Fibroblast of skin of right quadriceps (primary cell): Measurements from ENCODE around the gene SRGAP2.
"Not testable (repeated sequence)": the region's sequence is repeated elsewhere in the genome, so short reads cannot be mapped to it uniquely, and the experiment has no call there.

Experiments
- DNase-seq: peaks from one replicate; pipeline ENCODE4 v3.0.0-alpha.2; 2013

The SRGAP2 gene

GRCh38 chr1:206203364-206204158 lies at the start of gene SRGAP2:
Gene SRGAP2 (plus strand): TSS chr1:206203541. CDS start chr1:206205971, 2,430 bp downstream.
- DNase-seq: peak; percentile 65

DNA sequence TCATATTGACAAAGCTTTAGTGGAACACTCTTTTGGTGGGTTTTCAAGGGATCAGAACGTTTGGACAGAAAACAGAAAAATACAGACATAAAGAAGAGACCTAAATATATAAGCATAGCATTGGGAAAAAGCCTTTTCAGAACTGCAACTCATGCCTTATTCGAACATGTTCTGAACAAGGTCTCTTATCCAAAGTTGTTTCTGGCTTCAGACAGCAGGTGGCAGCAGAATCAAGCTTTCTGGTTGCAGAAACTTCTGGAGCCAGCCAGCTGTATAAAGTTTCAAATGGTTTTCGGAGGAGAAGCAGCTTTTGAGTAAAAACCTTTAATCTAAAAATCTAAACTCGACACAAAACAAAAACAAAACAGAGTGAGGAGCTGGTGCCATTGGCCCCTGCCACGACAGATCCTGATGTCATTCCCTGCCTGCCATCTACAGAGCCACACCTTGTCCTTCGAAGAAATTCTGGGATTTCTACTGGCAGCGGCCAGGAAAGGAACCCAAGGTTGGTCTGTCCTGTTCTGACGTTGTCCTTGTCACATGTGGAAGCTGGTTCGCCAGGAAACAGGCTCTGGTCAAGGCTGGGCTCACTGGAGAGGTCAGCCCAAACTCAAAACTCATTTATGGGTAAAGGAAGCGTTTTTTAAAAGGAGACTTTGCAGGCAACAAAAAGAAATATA lies 35.9 kb upstream of the SRGAP2 start:
- not testable (repeated sequence) for DNase-seq

- DNase-seq: peak; percentile 15
These were observed 33.5 kb upstream of the SRGAP2 start for GRCh38 chr1:206169794-206170193.

- not testable (repeated sequence) for DNase-seq
These were observed 30.1 kb upstream of the SRGAP2 start for GRCh38 chr1:206173110-206173719.

- not testable (repeated sequence) for DNase-seq
These were observed 29.0 kb upstream of the SRGAP2 start for GRCh38 chr1:206174182-206174868.

GRCh38 chr1:206175459-206176113 lies 27.8 kb upstream of the SRGAP2 start:
- DNase-seq: peak; percentile 14

GRCh38 chr1:206176114-206176502 lies 27.2 kb upstream of the SRGAP2 start:
- DNase-seq: not testable (repeated sequence)

- DNase-seq: peak; percentile 47
These were observed 25.0 kb upstream of the SRGAP2 start for GRCh38 chr1:206178061-206178989.

DNA sequence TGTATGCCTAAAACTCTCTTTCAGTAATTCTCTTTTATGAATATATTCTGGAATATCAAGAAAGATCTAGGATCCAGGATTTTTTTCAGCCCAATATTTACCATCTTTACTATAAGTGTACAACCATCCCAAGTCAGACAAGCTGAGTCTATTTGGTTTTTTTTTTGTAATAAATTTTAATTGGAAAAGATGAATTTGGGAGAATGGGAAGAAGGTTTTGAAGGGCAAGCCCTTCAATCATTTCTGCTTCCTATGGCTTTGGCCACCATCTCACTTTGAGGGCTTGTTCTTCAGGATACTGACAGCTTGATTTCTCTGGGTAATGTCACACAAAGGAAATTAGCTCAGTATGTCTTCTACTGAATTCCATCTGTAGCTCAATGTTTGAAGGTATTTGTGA lies 23.7 kb upstream of the SRGAP2 start:
- DNase-seq: not testable (repeated sequence)

GRCh38 chr1:206182368-206183317 lies 20.7 kb upstream of the SRGAP2 start:
- DNase-seq: peak; percentile 54

GRCh38 chr1:206183788-206184187 lies 19.6 kb upstream of the SRGAP2 start:
- DNase-seq: not testable (repeated sequence)

DNA sequence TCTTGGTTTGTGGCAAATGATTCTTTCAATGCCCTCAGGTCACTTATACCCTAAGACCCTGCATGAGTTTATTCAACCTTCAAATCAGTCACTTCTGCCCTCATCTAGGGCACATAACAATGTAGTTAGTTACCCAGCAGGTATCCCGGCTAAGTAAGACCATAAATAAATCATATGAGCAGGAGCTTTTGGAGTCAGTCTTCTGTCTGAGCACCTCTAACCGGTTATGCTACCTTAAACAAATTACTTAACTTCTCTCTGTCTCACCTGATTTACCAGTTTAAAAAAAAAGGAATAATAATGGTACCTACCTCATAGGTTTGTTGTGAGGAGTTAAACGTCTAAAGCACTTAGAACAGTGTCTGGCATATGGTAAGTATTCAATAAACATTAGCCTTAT lies 17.6 kb upstream of the SRGAP2 start:
- not testable (repeated sequence) for DNase-seq

DNA sequence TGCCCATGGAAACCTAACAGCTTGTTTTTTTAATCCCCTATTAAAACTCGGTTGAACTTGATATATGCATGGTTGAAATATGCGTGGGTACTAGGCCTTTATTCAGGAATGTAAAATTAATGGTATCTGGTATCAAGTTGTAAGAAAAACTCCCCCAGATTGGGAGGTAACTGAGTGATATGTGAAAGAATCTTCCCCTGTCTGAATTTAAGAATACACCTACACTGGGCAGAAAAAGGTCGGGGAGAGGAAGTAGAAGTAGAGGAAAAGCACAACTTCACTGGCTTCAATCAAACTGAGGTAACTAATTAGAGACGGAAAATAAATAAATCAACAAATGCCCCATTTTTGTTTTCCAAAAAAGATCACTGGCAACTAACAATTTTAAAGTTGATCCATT lies 16.5 kb upstream of the SRGAP2 start:
- not testable (repeated sequence) for DNase-seq

- DNase-seq: not testable (repeated sequence)
These were observed 8.2 kb upstream of the SRGAP2 start for GRCh38 chr1:206195182-206195581.

DNA sequence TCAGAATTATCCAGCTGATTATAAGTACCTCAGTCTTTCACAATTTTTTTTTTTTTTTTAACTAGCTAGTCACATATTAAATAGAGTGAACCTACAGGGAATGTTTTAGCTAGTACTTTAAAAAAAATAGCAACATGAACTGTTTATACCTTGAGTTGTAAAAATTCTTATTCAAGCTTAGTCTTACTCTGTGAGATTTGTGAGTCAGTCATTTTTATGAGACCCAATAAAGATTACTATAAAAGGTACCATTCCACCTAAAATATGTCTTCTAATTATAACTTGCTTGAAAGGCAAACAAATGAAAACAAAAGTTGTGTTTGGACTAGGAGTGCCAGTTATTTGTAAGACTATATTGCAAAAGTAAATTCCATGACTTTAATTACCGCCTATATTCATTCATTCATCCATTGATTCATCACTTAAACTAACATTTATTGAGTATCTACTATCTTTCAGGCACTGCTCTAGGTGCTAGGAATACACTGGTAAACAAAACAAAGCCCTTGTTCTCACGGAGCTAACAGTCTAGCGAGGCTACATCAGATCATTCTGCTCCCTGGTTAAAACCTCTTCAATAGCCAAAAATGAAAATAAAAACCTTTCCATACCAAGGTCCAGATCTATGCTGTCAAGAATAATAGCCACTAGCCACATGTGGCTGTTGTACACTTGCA lies 6.5 kb upstream of the SRGAP2 start:
- DNase-seq: not testable (repeated sequence)

- DNase-seq: peak; percentile 100
These were observed 465 bp upstream of the SRGAP2 start, which contains the start of gene FAM72A for GRCh38 chr1:206202789-206203363. Gene FAM72A (minus strand): TSS chr1:206202839. CDS start chr1:206202025, 814 bp downstream.

- not testable (repeated sequence) for DNase-seq
These were observed 794 bp downstream of the SRGAP2 start for GRCh38 chr1:206204159-206204511.

GRCh38 chr1:206204871-206205270 lies 1.5 kb downstream of the SRGAP2 start:
- peak; percentile 8 for DNase-seq

DNA sequence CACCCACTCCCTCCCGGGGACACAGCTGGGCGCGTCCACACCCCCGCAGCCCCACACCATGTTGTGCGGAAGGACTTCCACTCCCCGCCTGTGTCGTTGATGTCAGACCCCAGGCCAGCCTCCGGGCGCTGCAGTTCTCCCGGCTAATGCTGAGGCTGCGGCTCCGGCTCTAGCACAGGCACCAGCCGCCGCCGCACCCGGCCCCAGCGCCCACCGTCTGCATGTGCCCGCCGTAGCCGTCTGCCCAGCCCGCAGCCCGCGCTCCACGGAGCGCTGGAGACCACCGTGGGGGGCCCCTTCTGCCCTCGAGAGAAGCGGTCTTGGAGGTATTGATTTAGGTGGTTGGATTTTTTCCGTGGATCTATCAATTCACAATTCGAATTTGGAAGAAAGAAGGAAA lies 2.2 kb downstream of the SRGAP2 start:
- DNase-seq: not testable (repeated sequence)
